ENCODE results near the gene TCP11X2. TPM values are rescaled to one million over a fixed set of nuclear protein-coding genes. Genes with fewer than 3 reads are reported as not detected.

Gene TCP11X2
- not detected in 2 replicates for total RNA-seq

GRCh38 chrX:102471762-102472220 is at the start of gene TCP11X2:
TSS of gene TCP11X2 (minus strand) at chrX:102471812.

GRCh38 chrX:102515975-102516941 is 44.6 kb upstream of the TCP11X2 start, which contains the start of gene TMSB15A:
TSS of gene TMSB15A (minus strand) at chrX:102516739.

GRCh38 chrX:102439908-102440307 is 31.7 kb downstream of the TCP11X2 start, which contains the start of gene NXF2B:
TSS of gene NXF2B (minus strand) at chrX:102440008. CDS start at chrX:102380036, 59,972 bp downstream.

Other genes starting within 250 kb of the TCP11X2 start
- not detected in 2 replicates for gene NXF2, start 224.6 kb downstream of the TCP11X2 start, total RNA-seq
- gene NXF2B, start 31.8 kb downstream of the TCP11X2 start, total RNA-seq: not detected in 2 replicates
- gene TMSB15A, start 44.9 kb upstream of the TCP11X2 start, total RNA-seq: 4.9 and 6.3 TPM in 2 replicates
- gene ARMCX5, start 127.7 kb upstream of the TCP11X2 start, total RNA-seq: 21.8 and 25.3 TPM in 2 replicates
- gene GPRASP1, start 179.7 kb upstream of the TCP11X2 start, total RNA-seq: 2.3 and 2.9 TPM in 2 replicates
- gene GPRASP2, start 240.6 kb upstream of the TCP11X2 start, total RNA-seq: 16.2 and 17.8 TPM in 2 replicates
- gene GPRASP3, start 248.9 kb upstream of the TCP11X2 start, total RNA-seq: 3.8 and 6.2 TPM in 2 replicates